WERI-Rb-1 (cell line): ENCODE data around the gene TVP23A.
"Not testable (repeated sequence)": the region's sequence is repeated elsewhere in the genome, so short reads cannot be mapped to it uniquely, and the experiment has no call there.

Experiments
- DNase-seq: peaks from one replicate; pipeline ENCODE4 v3.0.0-alpha.2; 2020
- H3K27ac ChIP-seq: fragments of 250-450 bp; sonication (Bioruptor Pico); 2 replicates; pipeline ENCODE4 v1.5.1; 2020; ENCODE audit warnings: mild to moderate bottlenecking, moderate library complexity
- H3K27me3 ChIP-seq: fragments of 250-450 bp; sonication (Bioruptor Pico); 2 replicates; pipeline ENCODE4 v1.5.1; 2021; ENCODE audit warnings: mild to moderate bottlenecking, low read depth, moderate library complexity; ENCODE audit not compliant: insufficient read depth, severe bottlenecking
- H3K36me3 ChIP-seq: fragments of 250-450 bp; sonication (Bioruptor Pico); 2 replicates; pipeline ENCODE4 v1.5.1; 2020; ENCODE audit warnings: mild to moderate bottlenecking, moderate library complexity
- H3K4me3 ChIP-seq: 2 replicates; pipeline ENCODE4 v1.5.1; 2011; ENCODE audit warnings: low read depth, mild to moderate bottlenecking, control low read depth, low read length
- H3K9me3 ChIP-seq: fragments of 250-450 bp; sonication (Bioruptor Pico); 2 replicates; pipeline ENCODE4 v1.5.1; 2021; ENCODE audit warnings: mild to moderate bottlenecking, moderate library complexity; ENCODE audit not compliant: severe bottlenecking
- TF ChIP-seq, protein P1 (sequence below): IDR thresholded peaks from 2 replicates; pipeline ENCODE4 v1.5.1; 2011; ENCODE audit warnings: low read depth, mild to moderate bottlenecking, control low read depth, inconsistent platforms, low read length

The TVP23A gene

DNA sequence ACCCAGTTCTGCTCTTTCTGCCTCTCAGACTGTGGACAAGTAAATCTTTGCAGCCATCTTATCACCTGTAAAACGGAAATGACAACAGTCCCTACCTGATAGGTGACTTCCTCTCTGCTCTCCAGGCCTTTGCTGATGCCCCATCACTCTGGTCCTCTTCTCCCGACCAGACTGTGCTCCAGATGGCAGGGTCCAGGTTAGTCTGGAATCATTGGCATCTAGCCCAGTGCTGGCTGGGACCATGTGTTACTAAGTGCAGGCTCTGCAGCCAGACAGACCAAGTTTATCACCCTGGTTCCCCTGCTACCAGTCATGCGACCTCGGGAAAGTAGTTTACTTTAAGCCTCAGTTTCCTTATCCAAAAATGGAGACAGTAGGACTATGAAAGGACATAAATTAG is 76.8 kb downstream of the TVP23A start:
- no peaks in the 10 kb centered on the region for H3K9me3 ChIP-seq
- H3K4me3 ChIP-seq = no peak overlapping the region
- no peaks in the 10 kb centered on the region for H3K27me3 ChIP-seq
- TF ChIP-seq, protein P1, sequence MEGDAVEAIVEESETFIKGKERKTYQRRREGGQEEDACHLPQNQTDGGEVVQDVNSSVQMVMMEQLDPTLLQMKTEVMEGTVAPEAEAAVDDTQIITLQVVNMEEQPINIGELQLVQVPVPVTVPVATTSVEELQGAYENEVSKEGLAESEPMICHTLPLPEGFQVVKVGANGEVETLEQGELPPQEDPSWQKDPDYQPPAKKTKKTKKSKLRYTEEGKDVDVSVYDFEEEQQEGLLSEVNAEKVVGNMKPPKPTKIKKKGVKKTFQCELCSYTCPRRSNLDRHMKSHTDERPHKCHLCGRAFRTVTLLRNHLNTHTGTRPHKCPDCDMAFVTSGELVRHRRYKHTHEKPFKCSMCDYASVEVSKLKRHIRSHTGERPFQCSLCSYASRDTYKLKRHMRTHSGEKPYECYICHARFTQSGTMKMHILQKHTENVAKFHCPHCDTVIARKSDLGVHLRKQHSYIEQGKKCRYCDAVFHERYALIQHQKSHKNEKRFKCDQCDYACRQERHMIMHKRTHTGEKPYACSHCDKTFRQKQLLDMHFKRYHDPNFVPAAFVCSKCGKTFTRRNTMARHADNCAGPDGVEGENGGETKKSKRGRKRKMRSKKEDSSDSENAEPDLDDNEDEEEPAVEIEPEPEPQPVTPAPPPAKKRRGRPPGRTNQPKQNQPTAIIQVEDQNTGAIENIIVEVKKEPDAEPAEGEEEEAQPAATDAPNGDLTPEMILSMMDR = no peak
- no peak for DNase-seq
- H3K36me3 ChIP-seq = no peaks in the 10 kb centered on the region; the same call in none of the 2 replicates
- H3K27ac ChIP-seq = no peak overlapping the region

GRCh38 chr16:10741249-10741648 is 77.3 kb downstream of the TVP23A start:
- H3K27me3 ChIP-seq, H3K36me3 ChIP-seq, H3K9me3 ChIP-seq, H3K27ac ChIP-seq, H3K4me3 ChIP-seq, DNase-seq: not testable (repeated sequence)

DNA sequence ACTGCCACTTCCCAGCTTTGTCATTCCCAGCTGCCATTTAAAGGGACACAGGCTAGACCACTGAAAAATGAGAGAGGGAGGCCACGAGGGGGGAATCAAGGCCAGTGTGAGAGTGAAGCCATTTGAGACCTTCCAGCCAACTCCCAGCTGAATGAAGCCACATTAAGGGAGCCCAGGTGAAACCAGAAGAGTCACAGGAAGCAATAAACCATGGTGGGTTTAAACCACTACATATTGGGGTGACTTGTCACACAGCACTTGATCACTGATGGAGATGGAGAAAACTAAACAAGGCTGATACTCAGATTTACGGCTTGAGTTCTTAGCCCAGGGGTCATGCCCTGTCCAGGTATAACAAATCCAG is 77.8 kb downstream of the TVP23A start:
- H3K4me3 ChIP-seq = no peak overlapping the region
- no peak overlapping the region for H3K27ac ChIP-seq
- TF ChIP-seq, protein P1 = no peak
- no peaks in the 10 kb centered on the region for H3K27me3 ChIP-seq
- H3K36me3 ChIP-seq = no peaks in the 10 kb centered on the region; the same call in 1 of the 2 replicates
- H3K9me3 ChIP-seq = no peaks in the 10 kb centered on the region
- DNase-seq = no peak

- no peaks in the 10 kb centered on the region for H3K9me3 ChIP-seq
- H3K4me3 ChIP-seq = no peak overlapping the region
- no peak for DNase-seq
- TF ChIP-seq, protein P1 = no peak
- H3K27me3 ChIP-seq = no peaks in the 10 kb centered on the region
- no peaks in the 10 kb centered on the region for H3K36me3 ChIP-seq
- no peak overlapping the region for H3K27ac ChIP-seq
Measured at GRCh38 chr16:10740000-10740844, 78.4 kb downstream of the TVP23A start.

GRCh38 chr16:10738231-10739077 is 80.1 kb downstream of the TVP23A start:
- Histone ChIP-seq H3K4me3 (no peak overlapping the region), H3K36me3 (no peaks in the 10 kb centered on the region), H3K9me3 (no peaks in the 10 kb centered on the region), H3K27ac (no peak overlapping the region), H3K27me3 (no peaks in the 10 kb centered on the region)
- TF ChIP-seq, protein P1 = no peak
- DNase-seq = no peak

GRCh38 chr16:10737068-10737625 is 81.4 kb downstream of the TVP23A start:
- H3K4me3 ChIP-seq = peak overlapping the region; percentile 44
- no peak overlapping the region for H3K27ac ChIP-seq

More at GRCh38 chr16:10737068-10737625, 81.4 kb downstream of the TVP23A start:
- no peaks in the 10 kb centered on the region for H3K36me3 ChIP-seq
- H3K9me3 ChIP-seq = no peaks in the 10 kb centered on the region
- no peaks in the 10 kb centered on the region for H3K27me3 ChIP-seq
- TF ChIP-seq, protein P1 = peak; percentile 61
- peak; percentile 58 for DNase-seq
